Stimulated activated CD8-positive, alpha-beta memory T cell treated with anti-CD3 and anti-CD28 coated beads, Interleukin-2, amount 100 ng/mL, for 48 hours (primary cell): ENCODE data around the gene NETO2.
"Not testable (repeated sequence)": the region's sequence is repeated elsewhere in the genome, so short reads cannot be mapped to it uniquely, and the experiment has no call there.

ENCODE experiments used
- DNase-seq, 2 donors: peaks; one replicate each; pipeline ENCODE4 v3.0.0-alpha.2; 2020; ENCODE audit warnings: low read depth in 2 of 2

The NETO2 gene

DNA sequence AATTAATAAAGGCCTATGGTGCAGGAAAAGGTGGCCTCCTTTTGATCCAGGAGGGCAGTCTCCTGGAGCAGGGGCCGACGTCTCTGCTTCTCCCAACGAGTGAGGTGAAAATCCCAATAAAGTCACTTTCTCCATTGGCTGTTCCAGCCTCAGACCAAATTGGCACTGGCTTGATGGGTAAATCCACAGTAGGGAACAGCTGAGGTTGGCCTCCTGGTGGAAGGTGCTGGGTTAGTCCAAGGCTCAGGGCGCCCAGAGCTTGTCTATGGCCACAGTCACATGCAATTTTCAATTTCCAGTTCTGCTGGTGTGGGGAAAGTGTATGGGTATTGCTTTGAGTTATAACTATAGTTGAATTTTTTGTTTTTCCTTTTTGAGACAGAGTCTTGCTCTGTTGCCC is 79.0 kb downstream of the NETO2 start:
- DNase-seq: no peak

DNA sequence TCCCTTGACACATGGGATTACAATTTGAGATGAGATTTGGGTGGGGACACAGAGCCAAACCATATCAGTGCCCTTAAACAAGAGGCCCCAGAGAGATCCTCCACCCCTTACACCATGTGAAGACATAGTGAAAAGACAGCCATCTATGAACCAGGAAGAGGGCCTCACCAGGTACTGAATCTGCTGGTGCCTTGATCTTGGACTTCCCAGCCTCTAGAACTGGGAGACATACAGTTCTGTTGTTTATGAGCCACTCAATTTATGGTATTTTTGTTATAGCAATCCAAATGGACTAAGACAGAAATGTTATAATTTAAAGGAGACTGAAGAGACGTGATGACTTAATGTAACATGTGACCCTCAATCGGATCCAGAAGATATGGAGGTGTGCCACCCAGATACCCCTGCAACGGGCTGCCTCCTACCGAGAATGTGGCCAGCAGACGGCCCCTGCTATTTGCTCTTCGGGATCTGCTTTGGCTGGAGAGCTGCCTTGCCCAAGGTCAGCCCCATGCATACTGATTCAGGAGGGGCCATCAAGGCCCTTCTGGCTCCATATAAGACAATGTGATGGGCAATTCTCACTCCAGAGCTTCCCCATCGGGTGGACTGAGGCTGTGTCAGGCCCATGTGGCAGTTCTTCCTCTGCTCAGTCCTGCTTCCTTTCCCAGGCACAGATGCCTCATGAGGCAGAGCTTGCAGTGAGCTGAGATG is 80.6 kb downstream of the NETO2 start:
- no peak for DNase-seq

DNA sequence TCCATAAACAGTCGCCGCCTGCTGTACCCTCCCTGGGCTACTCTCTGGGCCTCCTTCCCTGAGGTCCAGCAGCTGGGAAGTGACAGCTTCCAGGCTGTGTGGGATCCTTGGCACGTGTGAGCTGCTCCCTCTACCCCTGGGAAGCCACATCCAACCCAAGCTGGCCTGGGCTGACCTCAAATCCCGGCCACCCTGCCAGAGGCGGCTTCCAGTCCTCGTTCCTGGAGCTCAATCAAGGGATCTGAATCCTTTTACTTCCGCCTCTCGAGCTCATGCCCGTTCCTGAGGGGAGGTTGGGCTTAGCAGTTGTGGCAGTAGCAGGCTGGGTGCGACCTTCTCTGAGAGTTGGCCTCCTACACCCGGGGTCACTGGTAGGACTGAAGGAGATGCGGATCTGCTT is 82.5 kb downstream of the NETO2 start:
- DNase-seq: no peak

DNA sequence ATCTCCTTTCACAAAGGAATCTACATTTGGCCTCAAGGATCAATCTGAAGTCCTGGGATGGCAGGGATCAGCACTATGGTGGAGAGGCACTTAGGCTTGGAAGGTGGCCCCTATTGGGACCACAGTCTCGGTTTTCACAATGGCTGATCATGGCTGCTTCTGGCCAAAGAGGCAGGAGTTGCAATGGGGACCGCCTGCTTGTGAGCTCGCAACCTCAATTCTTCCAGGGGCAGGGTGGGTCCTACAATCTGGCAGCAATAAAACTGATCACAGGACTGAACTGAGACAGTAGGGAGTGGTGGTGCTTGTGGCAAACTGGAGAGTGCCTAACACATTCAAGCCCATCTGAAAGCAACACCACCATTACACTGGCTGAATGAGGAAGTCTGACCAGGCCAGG is 83.1 kb downstream of the NETO2 start:
- DNase-seq: no peak

DNA sequence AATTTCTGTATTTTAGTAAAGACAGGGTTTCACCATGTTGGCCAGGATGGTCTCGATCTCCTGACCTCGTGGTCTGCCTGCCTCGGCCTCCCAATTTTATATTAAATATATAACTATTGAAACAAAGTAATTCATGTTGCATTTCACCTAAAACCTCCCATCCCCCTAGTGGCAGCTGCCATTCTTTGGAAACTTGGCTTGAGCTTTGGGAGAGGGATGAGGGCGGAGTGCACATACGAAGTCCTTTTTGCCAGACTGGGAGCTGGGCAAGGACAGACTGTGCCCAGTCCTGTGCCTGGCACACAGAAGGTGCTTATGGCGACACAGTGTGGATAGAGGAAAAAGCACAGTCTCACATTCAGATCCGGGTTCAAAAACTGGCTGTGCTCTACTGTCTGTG is 83.8 kb downstream of the NETO2 start:
- DNase-seq: no peak

DNA sequence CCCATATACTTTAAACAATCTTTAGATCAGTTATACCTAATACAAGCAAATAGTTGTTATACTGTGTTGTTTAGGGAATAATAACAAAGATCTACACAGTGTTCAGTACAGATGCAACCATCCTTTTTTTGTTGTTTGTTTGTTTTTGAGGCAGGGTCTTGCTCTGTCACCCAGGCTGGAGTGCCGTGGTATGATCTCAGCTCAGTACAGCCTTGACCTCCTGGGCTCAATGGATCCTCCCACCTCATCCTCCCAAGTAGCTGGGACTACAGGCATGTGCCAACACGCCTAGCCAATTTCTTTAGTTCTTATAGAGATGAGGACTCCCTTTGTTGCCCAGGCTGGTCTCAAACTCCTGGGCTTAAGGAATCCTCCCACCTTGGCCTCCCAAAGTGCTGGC is 84.6 kb downstream of the NETO2 start:
- DNase-seq: not testable (repeated sequence)

DNA sequence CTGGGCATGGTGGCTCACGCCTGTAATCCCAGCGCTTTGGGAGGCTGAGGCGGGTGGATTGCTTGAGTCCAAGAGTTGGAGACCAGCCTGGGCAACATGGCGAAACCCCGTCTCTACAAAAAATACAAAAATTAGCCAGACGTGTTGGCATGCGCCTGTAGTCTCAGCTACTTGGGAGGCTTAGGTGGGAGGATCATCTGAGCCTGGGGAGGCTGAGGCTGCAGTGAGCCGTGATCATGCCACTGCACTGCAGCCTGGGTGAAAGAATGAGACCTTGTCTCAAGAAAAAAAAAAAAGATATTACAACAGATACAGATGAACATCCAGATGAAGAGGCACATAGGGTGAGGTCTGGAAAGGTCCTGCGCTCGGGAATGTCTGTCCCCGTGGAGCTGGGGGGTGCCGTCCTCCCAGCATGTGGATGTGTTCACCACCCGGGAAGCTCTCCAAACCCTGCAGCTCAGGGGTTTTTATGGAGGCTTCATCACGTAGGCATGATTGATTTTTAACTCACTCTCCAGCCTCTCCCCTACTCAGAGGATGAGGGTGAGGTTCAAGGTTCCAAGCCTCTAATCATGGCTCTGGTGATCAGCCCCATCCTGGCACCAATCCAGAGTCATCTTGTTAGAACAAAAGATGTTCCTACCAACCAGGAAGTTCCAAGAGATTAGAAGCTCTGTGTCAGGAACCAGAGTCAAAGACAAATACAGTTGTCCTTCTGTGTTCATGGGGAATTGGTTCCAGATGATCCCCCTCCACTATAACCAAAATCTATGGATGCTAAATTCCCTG is 85.3 kb downstream of the NETO2 start:
- DNase-seq: no peak

DNA sequence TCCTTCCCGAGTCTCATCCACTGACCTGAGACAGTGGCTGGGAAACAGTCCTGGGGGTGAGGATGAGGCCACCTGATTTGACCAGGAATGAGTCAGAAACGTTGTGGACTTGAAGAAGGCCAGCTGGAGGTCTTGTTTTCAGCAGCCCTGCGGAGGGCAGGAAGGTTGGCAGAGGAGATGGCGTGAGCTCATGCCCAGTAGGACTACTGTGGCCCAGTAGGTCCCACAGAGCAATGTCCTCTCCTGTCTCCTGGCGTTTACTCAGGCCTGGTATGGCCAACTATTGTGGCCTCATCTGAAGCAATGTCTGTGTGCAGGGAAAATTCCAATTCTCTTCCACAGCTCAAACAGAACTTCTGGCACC is 86.1 kb downstream of the NETO2 start:
- no peak for DNase-seq

DNA sequence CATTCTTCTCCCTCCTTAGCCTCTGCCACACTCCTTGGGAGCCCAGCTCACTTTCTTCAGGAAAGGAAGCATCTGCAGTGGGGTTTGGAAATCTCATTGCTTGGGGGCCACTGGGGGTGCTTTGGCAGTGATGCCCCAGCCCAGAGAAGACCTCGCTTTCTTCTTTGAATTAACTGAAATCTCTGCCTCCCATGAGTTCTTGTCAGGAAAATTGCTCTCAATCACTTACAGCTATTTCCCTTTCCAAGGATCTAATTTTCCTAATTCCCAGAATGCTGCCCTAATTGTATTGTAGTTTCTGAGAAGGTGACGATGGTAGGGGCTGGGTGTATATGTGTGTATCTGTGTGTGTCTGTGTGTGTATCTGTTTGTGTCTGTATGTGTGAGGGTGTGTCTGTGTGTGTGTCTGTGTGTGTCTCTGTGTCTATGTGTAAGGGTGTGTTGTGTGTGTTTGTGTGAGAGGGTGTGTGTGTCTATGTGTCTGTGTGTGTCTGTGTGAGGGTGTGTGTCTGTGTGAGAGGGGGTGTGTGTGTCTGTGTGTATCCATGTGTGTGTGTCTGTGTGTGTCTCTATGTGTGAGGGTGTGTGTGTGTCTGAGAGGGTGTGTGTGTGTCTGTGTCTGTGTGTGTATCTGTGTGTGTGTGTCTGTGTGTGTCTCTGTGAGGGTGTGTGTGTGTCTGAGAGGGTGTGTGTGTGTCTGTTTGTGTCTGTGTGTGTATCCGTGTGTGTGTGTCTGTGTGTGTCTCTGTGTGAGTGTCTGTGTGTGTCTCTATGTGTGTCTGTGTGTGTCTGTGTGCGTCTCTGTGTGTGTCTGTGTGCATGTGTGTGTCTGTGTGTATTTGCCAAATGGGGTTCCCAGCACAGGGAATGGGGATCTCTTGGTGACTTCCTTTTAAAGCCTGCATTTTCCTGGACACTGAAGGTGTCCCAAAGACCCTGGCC is 86.8 kb downstream of the NETO2 start:
- no peak for DNase-seq

DNA sequence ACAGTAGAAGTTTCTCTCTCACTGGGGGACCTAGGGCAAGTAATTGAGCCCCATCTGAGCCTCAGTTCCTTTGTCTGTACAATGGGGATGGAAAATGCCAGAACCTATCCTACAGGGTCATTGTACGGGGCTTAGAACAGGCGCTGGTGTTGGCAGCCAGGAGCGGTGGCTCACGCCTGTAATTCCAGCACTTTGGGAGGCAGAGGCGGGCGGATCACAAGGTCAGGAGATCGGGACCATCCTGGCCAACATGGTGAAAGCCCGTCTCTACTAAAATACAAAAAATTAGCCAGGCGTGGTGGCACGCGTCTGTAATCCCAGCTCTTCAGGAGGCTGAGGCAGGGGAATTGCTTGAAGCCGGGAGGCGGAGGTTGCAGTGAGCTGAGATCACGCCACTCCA is 87.7 kb downstream of the NETO2 start:
- DNase-seq: not testable (repeated sequence)

DNA sequence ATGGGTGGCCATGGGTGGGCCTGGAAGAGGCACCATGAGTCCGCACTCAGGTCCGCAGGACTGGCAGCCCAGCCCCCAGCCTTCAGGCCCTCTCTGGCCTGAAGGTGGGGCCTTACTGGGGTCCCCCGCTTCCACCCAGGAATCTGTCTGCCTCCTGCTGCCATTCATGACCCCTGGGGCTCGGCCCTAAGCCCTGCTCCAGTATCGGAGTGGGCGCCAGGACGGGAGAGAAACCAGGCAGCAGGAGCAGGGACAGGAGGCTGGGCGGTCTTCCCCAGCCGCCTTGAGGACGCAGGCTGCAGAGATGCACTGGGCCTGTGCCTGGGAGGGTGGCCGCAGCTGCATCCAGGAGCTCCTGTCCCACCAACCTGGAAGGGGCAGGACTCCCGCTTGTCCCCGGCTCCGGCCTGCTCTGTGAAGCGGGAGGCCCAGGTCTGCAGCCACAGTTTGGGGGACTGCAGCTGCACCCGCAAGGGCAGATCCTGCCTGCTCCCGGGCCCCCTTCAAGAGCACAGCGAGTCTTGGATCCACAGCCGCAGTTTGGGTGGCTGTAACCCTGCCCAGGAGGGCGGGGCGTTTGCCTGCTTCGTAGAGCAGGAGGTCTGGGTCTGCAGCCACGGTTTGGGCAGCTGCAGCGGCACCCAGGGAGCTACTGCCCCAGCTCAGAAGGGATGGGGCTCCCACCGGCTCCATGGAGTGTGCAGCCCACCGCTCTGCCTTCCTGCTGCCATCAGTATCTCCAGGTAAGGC is 88.4 kb downstream of the NETO2 start:
- DNase-seq: no peak

DNA sequence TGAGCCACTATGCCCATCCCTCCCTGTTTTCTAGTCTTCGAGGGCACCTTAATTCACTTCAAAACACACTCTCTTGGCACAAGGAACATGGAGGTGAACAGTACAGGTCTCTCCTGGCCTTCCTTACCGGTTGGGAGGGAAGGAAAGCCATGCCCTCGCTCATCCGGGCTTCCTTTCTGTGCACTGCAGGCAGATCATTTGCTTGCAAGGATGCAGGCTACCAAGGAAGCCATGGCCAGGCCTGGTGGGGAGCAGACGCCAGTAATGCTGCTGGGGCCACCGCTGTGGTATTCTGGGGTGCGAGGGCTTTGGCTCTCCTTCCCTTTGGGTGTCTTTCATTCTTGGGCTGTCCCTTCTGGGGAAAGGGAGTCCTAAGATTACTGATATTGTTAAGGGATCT is 89.4 kb downstream of the NETO2 start:
- DNase-seq: no peak

DNA sequence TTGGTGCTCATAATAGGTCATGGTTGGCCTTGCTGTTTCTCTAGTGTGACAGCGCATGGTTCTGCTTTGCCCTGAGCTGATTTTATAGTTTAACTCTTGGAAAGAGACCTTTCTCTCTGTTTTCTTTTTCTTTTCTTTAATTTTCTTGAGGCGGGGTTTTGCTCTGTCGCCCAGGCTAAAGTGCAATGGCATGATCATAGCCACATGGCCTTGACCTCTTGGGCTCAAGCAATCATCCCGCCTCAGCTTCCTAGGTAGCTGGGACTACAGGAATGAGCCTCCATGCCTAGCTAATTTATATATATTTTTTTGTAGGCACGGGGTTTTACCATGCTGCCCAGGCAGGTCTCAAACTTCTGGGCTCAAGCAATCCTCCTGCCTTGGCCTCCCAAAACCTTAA is 89.8 kb downstream of the NETO2 start:
- DNase-seq: no peak

DNA sequence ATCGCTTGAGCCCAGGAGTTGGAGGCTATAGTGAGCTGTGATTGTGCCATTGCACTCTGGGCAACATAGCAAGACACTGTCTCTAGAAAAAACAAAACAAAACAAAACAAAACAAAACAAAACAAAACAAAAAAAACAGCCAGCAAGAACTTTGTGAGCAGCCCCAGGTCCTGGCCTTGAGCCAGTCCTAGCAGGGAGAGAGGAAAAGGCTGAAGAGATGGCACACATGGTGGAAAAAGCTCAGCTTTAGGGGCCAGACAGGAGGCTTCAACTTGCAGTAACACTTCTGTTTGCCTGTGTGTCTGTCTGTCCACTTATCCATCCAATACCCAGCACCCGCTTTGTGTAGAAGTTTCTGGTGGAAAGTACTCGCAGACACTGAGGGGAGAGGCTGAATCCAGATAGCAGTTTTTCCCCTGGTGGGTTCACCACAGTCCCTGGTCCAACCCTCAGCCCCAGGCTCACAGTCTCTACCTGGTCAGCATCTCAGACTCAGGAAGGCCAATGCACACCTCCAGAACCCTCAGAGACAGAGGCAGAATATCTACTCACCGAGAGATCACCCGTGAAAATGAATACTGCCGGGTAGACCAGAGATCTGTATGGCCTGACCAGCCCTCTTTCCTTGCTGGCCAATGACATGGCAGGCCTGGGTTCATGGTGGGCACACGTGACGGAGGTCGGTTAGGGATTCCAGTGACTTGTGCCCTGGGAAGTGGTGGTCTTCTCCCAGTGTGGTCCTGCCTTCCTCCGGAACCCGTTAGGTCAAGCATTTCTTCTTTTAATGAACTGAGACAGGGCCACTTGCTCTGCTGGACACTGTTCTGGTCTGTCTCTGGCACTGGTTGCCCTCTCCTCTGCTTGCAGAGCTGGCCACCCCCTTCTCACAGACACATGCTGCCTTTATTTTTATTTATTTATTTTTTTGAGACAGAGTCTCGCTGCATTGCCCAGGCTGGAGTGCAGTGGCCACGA is 90.8 kb downstream of the NETO2 start:
- no peak for DNase-seq

DNA sequence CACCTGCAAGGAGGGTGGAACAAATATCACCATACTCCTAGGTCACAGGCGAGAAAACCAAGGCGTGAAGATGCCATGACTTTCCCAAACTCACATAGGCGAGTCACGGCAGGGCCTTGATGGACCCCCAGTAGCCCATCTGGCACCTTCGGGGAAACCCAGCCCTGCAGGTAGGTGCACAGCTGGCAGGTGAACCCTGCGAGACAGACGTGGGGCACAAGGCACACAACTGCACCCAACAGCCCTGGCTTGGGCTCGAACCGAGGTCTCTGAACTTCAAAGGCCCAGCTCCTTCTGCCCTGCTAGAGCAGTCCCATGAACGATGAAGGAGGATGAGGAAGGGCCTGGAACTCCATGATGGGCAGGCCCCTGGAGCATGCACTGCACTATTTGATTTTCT is 92.7 kb downstream of the NETO2 start:
- DNase-seq: no peak

DNA sequence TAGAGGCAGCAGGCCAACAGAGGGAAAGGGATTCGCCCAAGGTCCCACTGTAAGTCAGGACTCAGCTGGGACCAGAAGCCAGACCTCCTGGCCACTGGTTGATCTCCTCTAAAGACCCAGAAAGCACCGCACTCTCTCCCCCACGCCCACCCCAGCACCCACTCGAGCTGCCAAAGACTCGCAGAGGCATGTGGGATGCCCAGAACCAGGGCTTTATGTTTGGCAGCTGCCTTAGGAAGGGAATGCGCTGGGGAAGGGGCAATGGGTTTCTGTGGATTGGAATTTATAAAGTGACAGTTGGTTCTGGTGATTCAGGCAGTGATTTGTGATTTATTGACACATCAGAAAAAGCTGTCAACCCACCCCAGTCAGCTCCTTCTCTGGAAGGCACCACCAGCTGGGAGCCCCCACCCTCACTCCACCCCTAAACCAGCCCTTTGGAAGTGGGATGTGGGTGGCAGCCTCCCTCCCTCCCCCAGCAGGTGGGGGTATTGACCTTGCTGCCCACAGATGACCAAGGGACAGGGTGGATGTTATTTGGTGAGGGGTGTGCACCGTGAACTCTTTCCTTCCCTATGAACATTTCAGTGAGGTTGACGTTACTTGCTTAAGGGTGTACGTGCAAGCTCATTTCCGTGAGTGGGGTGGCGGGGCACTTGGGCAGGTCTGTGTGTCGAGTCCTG is 93.7 kb downstream of the NETO2 start:
- no peak for DNase-seq

DNA sequence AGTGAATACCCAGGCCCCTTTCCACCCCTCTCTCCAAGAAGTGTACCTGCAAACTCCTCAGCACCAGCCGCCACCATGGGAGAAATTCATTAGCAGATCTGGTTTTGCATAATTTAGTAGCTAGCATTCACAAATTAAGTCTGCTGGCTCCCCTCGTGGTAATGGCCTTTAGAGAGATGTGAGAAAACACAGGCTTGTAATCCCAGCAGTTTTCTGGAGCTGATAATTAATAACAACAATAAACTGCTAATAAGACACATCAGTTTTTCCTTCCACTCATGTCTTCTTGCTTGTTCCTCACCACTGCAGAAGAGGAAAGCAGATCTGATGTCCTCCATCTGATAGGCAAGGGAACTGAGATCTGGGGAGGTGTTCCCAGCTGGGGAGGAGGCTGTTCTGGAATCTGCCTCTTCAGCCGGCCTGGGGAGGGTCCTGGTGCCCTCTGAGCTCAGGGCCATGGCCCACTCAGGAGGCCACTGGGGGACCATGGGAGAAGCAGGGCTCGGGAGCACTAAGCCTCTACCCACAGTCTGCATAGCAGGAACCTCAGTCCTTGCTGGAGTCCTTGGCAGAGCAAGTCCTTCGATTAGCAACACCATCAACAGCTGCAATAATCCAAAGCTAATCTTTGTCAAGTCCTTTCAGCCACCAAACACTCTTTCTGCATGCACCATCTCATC is 96.1 kb downstream of the NETO2 start:
- no peak for DNase-seq

DNA sequence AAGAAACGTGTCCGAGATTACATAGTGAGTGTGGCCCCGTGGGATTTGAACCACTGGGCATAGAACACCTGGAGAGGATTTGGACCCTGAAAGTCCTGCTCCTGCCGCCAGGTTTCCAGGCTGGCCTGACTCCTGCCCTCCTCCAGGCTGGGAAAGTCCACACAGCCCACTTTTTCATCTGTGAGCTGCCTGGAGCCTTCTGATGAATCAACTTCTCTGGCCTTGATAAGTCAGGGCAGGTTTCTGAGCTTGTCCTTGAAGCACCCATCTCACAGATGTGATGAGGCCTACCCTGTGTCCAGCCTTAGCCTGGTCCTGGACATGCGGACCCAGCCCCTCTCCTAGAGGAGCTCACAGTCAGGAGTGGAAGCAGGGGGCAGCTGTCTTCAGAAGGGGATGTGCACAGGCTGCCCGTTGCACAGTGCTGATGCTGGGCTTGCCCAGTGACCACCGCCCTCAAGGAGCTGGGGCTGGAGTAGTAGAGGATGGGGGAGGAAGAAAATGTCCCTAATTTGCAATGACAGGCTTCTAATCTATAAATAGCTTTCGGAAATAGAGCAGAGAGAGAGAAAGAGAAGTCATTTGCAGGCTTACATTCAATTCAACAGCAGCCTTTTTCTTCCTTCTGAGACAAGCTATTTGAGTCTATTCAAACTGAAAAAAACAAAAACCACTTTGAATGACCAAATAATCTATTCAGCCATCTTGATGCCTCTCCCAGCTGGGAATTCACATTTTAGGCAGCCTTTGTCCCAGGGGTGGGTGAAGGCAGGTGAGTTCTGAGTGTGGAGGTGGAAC is 96.8 kb downstream of the NETO2 start:
- DNase-seq: no peak

DNA sequence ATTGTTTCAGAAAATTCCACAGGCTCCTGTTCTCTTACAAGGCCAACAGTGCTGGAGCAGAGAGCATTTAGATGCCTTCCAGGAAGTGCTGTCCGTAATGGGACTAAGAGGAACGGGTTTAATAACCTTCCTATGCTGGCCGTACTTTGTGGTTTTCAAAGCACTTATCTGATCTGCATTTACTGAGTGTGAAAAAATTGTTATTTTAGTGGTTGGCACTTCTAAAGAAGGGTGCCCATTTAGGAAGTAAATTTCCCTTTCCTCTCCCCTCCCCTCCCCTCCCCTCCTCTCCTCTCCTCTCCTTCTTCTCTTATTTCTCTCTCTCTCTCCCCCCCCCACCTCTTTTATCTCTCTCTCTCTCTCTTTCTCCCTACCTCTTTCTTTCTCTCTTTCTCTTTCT is 98.3 kb downstream of the NETO2 start:
- DNase-seq: no peak
